HL-60/S4 (cell line): Measurements from ENCODE around the gene SYN1.
"Not testable (repeated sequence)": the region's sequence is repeated elsewhere in the genome, so short reads cannot be mapped to it uniquely, and the experiment has no call there.

Experiments
- in situ Hi-C: fragments of 300-500 bp; cut with MboI; formaldehyde crosslinking; loops from 2 replicates; pipeline ENCODE4 v1.14.3; 2022; ENCODE audit warnings: low sequenced_read_pairs

Gene SYN1

DNA sequence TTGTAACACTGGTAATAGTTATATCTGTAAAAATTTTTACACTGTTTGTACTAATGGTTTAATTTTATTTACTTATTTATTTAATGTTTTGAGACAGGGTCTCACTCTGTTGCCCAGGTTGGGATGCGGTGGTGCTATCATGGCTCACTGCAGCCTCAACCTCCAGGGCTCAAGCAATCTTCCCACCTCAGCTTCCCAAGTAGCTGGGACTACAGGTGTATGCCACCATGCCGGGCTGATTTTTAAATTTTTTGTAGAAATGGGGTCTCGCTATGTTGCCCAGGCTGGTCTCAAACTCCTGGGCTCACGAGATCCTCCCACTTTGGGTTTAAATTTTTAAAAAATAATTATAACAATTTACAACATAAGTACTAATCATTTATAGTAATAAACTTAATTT is 16.5 kb downstream of the SYN1 start:
- in situ Hi-C loops = not testable (repeated sequence)

DNA sequence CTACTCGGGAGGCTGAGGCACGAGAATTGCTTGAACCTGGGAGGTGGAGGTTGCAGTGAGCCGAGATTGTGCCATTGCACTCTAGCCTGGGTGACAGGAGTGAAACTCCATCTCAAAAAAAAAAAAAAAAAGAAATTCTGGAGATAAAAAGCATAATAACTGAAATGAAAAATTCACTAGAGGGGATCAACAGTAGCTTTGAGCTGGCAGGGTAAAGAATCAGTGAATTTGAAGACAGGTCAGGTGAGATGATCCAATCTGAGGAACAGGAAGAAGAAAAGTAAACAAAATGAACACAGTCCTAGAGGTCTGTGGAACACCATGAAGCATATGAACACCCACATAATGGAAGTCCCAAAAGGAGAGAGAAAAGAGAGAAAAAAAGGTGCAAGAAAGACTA is 22.4 kb downstream of the SYN1 start:
- in situ Hi-C loops = no loop called here

- in situ Hi-C loops = no loop called here
These were observed 23.4 kb downstream of the SYN1 start for GRCh38 chrX:47596256-47596655.

- in situ Hi-C loops = no loop called here
These were observed 23.9 kb downstream of the SYN1 start for GRCh38 chrX:47595716-47596251.

DNA sequence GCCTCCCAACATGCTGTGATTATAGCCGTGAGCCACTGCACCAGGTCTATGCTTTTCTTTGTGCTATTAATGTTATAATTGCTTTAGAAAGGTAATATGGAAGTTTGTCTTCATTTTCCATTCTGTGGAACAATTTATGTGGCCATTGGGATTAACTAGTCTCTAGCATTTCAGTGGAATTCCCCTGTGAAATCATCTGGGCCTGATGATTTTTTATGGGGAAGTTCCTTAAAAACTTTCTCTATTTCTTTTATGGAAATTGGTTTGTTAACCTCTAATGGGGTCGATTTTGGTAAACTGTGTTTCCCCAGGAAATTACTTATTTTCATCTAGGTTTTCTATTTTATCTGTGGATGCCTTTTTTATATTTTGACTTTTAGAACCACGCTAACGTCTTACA is 26.1 kb downstream of the SYN1 start:
- in situ Hi-C loops = no loop called here

DNA sequence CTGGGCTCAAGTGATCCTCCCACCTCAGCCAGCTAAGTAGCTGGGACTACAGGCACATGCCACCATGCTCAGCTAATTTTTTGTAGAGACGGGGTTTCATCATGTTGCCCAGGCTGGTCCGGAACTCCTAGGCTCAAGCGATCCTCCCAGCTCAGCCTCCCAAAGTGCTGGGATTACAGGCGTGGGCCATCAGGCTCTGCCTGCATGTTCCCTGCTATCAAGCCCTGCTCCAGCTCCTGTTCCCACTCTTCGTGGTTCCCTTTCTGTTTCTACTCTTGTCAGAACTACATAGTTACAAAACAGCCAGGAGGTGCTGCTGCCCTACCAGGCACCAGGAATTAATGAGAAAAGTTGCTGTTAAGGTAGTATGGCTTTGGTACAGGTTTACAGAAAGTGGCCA is 28.7 kb downstream of the SYN1 start:
- in situ Hi-C loops = no loop called here

DNA sequence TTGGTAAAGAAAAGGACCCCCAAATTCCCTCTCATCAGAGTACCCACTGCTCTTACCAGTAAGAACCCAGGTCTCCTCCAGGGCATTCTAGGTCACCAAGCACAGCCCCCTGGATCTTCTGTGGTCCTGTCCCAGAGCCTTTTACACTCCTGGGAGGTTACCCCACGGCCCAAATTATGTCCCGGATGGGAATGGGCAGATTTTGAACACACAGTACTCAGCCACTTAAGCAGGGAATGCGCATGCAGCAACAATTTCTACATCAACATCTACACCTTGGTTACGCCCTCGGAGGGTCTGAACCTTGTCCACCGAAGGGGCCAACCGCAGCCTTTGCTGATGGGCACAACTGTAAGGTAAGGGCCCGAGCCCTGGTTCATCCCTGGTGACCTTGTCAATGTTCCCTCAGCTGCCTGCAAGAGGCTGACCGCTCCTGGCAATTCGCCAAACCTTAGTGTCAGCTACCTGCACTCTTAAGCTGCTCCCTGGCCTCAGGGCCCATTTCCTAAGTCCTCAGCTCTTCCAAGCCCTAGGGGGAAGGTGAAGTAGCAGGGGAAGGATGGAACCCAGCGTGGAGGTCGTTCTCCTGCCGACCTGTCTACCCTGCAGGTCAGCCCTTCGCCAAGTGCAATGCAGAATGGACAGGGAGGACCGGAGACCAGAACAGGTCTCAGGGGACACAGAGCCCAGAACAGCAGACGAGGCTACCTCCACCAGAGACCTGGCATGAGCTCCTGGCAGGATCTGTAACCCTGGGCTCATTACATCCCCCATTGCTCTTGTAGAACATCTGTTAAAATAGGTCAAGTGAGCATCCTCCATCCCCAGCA is 31.5 kb downstream of the SYN1 start:
- in situ Hi-C loops = no loop called here

- in situ Hi-C loops = no loop called here
These were observed 32.4 kb downstream of the SYN1 start for GRCh38 chrX:47587091-47587891.

DNA sequence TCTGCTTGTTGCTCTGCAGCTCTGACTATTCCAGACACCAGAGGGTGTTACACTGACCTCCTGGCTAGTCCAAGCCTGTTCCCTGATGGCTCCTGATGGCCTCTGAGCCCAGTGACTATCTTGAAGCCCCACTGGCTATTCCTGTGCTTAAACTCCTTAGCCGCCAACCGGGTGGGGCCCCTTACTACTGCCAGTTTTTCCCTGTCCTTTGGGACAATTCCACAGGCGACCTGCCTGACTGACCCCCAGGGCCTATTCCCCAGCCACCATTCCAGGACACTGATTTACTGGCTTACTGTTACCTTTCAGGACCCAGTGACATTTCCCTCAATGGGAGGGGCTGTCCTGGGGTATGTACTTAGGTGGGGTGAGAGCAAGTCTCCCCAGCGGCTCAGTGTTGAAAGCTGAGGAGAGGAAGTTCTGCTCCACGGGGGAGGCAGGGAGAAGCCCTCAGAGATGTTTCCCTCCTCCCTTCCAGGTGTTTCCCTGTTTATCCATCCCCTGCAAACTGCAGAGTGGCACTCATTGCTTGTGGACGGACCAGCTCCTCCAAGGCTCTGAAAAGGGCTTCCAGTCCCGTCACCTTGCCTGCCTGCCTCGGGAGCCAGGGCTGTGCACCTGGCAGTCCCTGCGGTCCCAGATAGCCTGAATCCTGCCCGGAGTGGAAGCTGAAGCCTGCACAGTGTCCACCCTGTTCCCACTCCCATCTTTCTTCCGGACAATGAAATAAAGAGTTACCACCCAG is 33.4 kb downstream of the SYN1 start:
- in situ Hi-C loops = no loop called here

DNA sequence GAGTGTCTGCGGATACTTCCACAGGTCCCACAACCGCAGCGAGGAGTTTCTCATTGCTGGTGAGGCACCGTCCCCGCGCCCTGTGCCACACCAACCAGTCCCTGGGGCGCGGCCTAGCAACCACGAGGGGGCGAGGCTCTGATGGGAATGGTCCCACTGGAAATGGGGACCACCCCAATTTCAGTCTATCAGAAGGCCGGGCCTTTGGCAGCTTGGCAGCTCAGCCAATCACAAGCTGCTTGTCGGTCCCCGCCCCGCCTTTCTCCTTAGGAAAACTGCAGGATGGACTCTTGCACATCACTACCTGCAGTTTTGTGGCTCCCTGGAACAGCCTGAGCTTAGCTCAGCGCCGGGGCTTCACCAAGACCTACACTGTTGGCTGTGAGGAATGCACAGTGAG is 34.4 kb downstream of the SYN1 start:
- in situ Hi-C loops = no loop called here

DNA sequence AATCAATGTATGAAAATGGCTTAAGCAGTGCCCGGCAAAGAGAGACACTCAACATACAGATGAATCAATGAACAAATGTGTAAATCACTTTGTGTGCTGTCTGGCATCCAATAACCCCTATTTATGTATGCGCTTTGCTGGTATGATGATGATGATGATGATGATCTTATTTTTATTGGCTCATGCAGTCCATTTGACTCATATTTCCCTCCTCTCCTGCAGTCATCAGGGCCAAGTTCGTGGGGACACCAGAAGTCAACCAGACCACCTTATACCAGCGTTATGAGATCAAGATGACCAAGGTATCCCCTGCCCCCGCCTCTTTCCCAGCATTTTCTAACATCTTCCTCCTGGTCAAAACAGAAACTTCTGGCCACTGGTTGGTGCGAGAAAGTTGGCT is 34.9 kb downstream of the SYN1 start:
- in situ Hi-C loops = no loop called here

DNA sequence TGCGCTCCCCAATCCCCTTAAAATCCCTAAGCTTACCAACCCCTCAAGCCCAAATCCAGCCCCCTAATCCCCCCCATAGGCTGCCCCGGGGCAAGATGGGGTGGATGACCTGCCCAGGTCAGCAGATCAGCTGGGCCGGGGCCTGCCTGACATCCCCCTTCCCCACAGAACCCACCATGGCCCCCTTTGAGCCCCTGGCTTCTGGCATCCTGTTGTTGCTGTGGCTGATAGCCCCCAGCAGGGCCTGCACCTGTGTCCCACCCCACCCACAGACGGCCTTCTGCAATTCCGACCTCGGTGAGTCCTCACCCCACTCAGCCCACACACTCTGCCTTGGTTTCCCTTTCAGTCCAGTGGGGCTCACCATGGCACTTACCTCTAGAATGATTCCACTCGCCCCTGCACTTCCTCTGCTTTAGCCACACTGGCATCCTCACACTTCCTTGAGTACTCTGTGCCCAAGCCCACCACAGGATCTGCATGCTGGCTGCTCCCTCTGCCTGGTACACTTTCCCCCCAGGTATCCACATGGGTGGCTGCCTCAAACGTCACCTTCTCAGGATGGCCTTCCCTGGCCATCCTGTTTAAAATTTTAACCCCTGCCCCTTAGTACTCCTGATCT is 36.3 kb downstream of the SYN1 start:
- in situ Hi-C loops = no loop called here

DNA sequence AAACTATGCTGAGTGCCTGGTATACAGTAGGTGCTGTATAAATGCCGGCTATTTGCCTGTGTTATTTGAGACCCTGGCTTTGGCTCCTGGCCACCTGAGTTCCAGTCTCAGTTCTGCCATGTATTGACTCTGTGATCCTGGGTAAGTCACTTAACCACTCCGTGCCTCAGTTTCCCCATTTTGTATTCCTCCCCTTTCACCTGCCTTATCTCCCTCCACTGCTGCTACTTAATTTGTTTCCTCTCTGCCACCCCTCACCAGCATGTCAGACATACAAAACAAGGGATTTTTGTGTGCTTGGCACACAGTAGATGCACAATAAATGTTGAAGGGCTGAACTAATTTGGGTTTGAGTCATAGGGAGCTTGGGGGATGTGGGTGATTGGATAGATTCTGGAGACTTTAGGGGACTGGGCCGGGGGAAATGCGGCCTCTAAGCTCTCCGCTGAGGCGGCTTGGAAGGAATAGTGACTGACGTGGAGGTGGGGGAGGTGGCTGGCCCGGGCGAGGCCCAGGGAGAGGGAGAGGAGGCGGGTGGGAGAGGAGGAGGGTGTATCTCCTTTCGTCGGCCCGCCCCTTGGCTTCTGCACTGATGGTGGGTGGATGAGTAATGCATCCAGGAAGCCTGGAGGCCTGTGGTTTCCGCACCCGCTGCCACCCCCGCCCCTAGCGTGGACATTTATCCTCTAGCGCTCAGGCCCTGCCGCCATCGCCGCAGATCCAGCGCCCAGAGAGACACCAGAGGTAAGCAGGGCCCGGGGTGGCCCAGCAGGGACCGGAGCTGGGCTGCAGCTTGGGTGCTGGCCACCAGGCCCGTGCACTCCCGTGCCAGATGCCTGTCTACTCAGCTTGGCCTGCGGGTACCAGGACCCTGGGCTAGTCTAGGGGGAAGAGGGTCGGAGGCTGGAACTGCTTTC is 37.7 kb downstream of the SYN1 start, which contains the start of gene TIMP1:
TIMP1 (plus strand) TSS at position 706 of the 917 bp plus-strand sequence. CDS start 980 bp downstream, outside the sequence.
- in situ Hi-C loops = no loop called here

DNA sequence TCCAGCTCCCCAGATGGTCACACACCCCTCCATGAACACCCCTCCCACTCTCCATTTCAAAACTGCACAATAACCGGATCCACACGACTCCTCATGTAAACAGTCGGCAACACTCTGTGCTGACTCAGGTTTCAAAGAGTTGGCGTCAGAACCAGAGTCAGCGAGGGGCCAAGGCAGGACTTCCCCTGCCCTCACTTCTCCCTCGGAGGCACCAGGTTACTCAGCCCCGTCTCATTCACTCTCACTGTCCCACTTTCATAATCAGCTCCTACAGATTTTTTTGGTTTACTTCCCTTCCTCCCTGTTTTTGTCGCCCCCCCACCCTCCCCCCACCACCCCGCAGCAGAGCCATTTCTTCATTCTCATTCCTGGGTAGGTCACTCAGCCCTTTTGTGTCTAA is 40.1 kb downstream of the SYN1 start:
- in situ Hi-C loops = no loop called here

GRCh38 chrX:47578692-47579091 is 41.0 kb downstream of the SYN1 start:
- in situ Hi-C loops = no loop called here

DNA sequence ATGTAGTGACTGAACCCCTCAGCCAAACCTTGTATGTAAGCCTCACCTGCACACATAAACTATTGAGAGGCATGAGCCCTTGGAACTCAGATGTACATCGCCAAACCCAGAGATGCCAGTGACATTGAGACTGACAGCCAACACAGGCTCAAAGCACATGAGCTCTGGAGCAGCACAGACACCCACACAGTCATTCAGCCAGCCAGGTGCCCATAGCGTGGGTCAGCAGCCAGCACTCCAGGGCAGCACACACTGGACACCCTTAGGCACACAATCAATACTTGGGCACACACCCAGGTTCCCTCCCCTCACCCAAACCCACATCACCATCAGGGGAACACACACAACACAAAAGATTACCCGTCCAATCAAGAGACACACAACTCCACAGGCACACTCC is 41.8 kb downstream of the SYN1 start:
- in situ Hi-C loops = no loop called here

- in situ Hi-C loops = no loop called here
These were observed 42.2 kb downstream of the SYN1 start for GRCh38 chrX:47577424-47577823.

DNA sequence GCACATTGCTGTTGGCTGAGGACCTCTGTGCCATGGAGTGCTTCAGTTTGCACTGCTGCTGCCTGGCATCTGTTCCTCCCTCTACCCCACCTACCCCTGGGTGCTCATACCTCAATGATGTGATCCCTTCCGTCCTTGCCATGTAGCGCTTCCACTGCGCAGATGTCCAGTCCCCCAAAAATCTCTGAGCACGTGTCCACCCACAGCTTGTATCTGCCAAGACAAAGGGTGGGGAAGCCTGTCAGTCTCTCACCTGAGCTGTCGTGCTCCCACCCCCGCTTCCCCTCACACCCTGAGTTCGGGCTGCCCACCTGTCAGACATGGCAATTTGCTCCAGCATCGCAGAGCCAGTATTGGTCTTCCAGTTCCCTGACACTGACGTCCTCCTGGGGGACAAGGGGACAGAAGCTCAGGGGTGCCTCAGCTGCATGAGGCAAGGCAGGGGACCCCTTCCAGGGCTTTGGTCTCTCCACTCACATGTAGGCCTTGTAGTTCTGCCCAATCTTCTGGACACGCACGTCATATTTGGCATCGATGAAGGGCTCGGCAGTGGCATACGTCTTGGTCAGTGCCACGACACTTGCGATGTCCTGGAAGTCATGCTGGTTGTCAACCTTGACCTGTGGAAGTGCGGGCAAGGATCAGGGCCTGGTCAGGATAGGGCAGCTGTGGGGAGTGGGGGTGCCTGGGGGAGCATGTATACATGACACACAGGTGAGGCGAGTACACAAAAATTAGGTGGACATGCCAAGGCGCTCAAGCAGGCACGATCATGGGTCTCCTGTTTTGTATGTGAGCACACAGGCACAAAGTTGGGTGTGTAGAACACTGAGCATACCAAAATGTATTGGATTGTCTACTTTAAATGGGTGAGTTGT is 43.4 kb downstream of the SYN1 start:
- in situ Hi-C loops = no loop called here
